HTERT RPE-1 (cell line): ENCODE results near the gene MDGA2.
"Not testable (repeated sequence)": the region's sequence is repeated elsewhere in the genome, so short reads cannot be mapped to it uniquely, and the experiment has no call there.

Experiments
- in situ Hi-C: fragments of 300-500 bp; cut with MboI; formaldehyde crosslinking; loops from 4 replicates; pipeline ENCODE4 v1.14.3; 2020; ENCODE audit warnings: low sequenced_read_pairs

The MDGA2 gene

DNA sequence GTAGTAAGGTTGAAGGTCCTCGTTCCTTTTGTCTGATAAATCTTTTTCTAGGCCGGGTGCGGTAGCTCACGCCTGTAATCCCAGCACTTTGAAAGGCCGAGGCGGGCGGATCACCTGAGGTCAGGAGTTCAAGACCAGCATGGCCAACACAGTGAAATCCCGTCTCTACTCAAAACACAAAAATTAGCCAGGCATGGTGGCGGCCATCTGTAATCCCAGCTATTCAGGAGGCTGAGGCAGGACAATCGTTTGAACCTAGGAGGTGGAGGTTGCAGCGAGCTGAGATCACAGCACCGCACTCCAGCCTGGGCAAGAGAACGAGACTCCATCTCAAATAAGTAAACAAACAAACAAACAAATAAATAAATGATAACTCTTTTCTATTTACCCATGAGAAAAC is 51.3 kb downstream of the MDGA2 start:
- in situ Hi-C loops, result not testable (repeated sequence)

DNA sequence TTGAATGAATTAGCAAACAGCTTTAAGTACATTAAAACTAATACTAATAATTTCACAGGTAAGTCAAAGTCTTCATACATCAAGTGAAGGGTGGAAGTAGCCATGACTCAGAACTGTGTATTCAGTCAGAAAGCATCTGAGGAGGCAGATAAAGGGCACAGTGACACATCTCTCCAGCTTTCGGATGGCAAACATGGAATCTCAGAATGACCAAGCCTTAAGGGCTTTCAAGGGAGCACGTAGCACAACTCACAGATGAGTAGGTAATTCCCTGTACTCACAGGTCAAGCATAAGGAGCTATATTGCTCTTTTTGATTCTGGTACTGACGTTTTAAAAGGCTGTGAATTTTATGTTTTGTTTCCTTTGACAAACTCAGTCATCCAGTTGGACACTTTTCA is 56.0 kb downstream of the MDGA2 start:
- in situ Hi-C loops, result no loop called here

DNA sequence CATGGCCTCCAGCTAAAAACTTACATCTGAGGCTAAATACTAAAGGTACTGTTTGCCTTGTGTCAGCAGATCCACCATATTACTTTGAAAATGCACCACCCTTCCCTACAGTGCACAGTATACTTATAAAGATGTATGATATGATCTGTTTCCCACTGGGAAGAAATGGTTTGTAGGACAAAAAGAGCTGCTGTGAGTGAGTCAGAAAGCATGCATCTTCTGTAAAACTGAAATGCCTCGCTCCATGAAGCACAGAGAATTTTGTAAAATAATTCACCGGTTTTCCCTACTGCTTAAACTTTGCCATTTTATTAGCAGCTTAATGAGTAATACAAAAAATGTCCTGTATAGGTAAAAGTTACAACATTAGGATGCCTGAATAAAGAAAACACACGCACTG is 68.8 kb downstream of the MDGA2 start:
- in situ Hi-C loops, result no loop called here

DNA sequence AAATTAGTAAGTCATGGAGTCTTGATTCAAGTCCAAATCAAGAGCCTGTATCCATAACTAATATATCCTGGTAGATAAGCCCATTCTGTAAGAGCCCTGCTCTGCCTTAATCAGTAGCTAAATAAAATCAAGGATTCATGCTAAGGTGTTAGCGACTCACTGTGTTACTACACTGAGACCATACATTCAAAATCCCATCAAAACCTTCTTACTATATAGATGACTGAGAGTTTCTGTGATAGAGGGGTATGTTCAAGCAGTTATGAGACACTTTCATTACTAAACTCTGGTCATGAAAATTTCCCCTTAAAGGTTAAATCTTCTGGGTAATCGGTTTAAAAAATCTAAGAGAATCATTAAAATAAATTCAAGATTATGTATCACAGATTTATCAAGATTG is 78.5 kb downstream of the MDGA2 start:
- in situ Hi-C loops, result no loop called here

DNA sequence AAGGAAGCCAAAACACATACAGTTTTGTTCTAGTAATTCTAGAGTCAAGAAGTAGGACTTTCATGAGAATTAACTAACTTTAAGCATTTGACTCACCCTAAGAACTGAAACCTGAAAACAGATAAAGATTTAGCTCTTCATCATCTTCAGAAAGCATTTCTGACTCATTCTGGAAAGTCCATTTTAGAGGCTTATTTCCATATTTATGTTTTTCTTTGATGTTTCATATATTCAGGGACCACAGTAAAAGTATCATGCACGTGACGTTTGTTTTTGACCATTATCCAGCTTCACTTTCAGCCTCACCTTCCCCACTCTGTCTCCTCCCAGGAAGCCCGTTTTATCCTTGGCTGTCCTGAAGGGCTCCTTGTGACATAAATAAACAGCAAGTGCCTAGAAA is 79.2 kb downstream of the MDGA2 start:
- in situ Hi-C loops, result no loop called here

DNA sequence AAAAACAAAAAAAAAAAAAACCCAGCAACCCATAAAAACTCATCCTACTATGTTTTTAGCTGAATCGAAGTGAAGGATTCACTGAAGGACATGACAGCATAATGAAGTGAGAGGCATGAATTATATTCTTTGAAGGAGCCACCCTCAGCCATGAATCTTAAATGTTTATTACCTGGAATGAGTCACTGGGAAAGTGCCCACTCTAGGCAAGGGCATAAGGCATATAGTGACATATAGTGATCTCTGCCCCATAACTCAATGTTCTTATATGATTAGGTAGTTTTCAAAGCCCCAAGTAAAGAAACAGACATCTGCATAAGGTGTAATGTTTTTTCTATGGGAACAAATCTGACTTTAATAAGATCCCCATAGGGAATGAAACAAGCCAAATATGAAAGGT is 79.9 kb downstream of the MDGA2 start:
- in situ Hi-C loops, result no loop called here

DNA sequence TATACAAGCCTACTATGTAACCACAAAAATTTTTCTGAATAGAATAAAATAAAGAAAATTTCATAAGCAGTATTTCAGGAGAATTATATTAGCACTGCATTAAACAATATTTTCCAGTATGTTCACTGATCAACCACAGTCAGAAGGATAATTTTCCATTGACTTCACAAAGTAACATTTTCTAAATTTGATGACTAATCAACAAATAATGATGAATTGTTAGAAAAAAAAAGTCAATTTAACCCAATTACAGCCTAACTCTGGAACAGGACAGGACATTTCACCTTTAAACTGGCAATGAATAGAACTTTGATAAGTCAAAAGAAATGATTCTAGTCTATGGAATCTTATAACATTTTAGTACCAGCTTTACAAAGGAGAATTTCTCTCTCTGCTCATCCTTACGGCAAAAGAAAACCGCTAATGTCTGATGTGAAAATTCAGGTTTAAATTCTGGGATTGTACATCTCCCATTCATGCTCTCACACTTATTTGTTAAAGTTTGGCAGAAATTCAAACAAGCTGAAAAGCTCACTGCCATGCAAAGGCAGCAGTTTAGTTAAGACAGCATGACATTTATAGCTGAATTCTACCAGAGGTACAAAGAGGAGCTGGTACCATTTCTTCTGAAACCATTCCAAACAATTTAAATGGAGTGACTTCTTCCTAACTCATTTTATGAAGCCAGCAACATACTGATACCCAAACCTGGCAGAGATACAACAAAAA is 84.5 kb downstream of the MDGA2 start:
- in situ Hi-C loops, result no loop called here

DNA sequence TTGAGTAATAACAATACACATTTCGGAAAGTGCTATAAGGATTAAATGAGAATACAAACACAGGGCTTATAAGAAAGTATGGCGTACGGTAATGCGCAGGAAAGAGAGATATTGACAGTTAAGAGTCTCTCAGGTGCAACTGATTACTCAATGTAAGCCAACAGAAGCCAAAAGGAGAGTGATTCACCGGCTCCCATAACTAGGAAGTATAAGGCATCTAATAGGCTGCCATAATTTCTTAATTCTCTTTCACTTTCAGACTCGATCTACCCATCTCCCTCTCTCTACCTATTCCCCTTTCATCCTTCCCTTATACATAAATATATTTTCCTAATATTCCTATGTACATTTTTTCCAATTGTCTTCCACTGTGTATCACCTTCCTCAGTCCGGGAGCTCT is 90.0 kb downstream of the MDGA2 start:
- in situ Hi-C loops, result no loop called here

DNA sequence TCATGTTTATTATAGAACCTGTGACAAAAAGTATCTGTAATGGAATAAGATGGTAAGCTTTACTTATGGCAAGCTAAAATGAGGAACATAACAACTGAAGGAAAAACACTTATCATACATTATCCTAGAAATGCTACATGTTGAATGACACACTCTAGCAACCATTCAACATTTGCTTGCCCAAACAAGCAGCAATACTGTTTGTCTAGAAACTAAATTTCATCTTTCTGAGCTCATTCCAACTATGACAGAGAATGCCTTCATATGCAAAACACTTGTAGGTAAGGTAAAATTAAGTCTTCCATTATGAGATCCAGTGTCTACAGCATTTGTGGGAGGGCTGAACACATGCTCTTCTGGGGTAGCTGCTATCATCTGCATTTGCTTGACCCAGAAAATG is 108.1 kb downstream of the MDGA2 start:
- in situ Hi-C loops, result no loop called here

DNA sequence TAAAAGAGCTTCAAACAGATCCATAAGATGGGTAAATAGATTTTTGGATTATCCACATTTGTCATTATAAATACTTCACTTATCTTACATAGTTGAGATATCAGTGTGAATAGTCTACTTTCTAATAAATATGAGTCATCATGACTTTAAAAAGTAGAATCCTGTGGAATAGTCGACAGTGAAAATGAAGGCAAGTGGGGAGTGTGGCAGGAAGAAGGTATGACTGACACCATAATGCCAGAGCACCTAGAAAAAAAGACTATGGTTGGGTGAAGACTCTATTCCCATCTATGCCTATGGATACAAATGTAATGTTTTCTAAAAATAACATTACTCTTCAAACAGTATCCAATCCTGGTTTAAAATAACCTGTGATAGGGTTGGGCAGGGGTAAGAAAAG is 117.5 kb downstream of the MDGA2 start:
- in situ Hi-C loops, result no loop called here

DNA sequence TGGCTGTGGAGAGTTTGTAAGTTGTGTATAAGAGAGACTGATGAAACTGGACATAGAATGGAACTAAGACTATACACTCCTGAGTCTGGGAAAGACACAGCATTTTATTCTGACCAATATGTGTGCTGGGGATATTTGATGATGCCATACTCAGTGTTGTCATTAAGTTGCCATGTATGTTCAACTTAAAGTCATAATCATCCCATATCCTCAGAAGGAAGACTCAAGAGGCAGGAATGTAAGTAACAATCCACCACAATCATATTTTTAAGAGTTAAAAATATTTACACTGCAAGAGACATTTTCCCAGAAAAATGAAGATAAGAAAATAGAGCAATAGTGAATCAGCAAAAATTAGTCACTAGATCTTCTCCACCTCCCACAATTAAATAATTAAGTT is 120.1 kb downstream of the MDGA2 start:
- in situ Hi-C loops, result no loop called here

DNA sequence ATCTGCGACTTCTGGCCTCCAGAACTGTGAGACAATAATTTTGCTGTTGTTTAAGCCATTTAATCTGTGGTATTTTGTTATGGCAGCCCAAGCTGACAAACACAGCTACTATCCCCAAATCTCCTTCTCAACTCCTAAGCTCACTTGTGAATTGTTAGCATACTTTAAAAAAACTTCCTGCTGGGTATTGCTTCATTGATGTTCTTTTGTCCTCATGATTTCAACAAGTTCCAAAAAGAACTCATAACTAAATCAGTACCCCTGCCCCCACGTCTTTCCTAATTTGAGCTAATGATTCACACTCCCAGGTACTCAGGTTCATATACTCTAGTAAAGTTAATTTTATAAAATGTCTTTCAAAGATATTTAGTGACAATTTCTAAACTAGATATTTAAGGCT is 125.5 kb downstream of the MDGA2 start:
- in situ Hi-C loops, result no loop called here

DNA sequence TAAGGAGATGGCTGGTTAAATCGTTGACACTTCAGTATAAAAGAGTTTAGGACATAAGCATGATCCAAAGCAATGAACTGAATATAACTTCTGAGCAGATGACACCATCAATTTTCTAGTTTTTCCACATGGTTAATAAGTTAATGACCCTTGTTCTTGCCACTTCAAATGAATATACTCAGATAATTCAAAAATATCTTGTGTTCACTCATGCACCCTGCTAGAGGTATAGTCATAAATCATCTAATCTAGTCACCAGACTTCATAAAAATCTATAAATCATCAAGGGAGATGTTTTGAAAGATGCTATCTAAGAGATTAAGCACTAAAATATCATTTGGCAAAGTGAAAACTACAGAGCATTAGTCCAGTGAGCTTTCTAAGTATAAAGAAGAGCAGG is 131.9 kb downstream of the MDGA2 start:
- in situ Hi-C loops, result no loop called here

DNA sequence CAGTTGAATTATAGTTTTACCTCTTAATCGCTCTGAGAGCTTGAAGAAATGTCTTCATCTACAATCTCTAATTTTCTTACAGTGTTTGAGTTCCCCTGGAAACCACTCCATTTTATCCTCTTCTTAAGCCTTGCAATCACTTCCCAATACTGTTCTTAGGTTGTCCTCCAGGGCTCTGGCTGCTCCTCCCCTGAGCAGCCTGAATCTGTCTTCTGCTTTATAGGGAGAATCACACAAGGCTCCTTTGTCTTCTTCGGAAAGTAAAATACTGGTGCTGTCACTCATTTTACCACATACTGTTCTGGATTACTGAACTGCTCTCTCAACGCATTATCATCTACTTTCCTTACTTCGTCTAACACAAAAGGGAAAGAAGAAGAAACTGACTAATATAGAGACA is 133.7 kb downstream of the MDGA2 start:
- in situ Hi-C loops, result no loop called here

DNA sequence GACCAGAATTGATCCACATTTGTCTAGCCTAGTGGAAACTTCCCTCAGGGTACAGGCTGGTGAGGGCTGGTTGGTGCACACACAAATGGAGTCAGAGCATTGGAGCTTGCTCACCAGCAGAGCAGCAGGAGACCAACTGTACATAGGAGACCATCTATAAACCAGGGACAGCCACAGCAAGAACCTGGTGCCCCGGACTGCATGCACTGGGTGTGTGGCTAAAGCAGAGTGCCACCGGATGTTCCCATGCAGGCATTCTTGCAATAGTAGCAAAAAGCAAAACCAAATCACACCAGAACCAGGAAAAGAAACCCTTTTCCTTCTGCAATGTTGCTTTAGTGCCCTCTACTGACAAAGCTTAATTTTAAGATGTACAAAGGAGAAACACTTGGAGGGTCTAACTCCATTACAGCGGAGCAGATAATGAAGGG is 136.4 kb downstream of the MDGA2 start:
- in situ Hi-C loops, result no loop called here

DNA sequence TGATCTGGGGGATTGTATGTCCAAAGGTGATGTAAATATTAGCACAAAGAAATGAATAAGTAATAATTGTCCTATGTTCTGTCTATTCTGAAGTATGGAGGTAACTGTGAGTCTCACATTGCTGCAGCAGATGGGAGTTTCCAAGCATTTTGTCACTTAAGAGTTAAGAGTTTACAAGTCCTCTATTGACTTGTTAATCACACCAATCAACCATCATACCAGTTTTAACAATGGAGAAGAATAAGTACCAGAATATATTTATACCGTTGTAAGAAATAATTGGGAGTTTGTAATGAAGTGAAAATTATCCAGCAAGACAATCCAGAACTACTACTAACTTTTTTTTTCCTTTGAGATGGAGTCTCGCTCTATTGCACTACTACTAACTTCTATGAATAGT is 139.1 kb downstream of the MDGA2 start:
- in situ Hi-C loops, result no loop called here

DNA sequence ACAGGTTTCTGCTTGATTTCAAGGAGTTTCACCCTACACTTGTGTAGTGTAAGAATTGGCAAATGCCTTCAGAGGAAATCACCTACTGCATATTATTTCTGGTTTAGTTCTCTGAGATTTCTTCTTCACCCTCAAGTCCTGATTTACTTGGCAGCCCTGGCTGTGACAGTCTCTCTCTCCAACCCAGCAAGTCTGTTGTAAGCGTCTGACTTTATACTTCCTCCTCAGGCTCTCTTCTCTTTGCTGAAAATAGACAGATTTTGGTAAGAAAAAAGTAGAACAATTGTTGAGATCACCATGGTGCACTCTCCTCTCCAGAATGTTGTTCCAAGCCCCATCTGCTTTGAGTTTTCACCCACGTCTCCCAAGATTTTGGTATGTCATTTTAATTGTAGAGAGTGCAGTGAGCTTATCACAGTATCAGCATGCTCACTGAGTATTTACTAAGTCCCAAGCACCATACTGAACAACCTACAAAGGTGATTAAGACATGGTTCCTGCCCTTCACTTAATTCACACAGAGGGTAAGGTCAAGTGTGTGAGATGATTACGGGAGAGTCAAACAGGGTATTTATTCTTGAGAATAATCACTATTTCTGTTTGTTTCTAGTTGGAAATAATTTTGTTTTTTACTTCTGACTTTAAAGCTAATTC is 148.7 kb downstream of the MDGA2 start:
- in situ Hi-C loops, result no loop called here

DNA sequence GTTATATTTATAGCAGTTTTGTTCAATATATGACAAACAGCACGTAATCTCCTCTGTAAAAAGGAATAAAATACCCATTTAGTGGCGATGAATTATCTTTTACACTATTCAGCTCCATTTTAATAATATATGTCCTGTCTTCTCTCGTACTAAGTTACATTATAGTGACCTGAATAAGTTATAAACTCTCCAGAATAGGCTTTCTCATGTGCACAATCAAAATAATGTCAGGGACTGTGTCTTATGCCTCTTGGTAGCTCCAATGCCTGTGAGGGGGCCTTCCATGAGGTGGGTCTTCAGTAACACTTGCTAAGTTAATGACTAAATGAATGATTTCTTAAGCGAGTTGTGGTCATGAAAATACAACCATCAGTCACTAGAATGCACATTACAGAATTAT is 150.9 kb downstream of the MDGA2 start:
- in situ Hi-C loops, result no loop called here

DNA sequence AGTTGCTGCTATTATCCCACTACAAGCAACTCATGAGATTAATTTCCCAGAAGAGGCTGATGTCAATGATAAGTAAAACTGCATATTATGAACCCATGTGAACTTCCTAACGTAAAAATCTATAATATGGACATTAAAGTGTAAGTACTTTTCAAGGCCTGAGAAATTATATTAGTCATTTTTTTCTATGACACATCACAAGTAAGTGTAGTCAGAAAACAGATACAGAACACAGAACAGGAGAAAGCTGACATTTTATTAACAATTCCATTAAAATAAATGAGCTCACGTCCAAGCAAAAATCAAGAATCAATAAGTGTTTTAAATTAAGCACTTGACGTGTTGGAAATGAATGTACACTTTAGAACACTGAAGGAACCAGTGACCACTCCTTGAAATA is 155.0 kb downstream of the MDGA2 start:
- in situ Hi-C loops, result no loop called here

DNA sequence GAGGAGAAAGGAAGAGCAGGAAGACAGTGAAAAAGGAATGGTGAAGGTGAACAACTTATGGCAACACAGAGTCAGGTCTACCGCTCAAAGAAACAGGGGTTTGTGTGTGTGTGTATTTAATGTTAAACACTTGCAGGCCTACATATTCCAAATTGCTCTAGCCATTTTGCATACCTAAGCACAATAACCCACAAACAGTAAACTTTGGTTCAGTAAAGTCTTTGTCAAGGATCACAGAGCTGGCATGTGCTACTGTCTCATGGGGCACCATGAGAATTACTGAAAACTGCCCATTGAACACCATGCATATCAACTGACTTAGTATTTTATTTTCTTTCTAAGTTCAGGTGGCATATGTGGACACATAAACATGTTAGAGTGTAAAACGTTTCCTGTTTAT is 163.6 kb downstream of the MDGA2 start:
- in situ Hi-C loops, result no loop called here

DNA sequence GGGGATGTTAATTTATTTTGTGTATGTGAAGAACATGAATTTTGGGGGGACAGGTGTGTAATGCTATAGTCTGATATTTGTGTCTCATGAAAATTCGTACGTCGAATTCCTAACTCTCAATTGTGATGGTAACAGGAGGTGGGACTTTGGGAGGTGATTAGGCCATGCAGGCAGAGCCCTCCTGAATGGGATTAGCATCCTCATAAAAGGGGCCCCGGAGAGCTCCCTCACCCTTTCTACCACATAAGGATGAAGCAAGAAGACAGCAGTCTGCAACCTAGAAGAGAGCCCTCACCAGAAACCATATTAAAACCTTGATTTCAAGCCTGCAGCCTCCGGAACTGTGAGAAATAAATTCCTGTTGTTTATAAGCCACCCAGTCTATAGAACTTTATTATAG is 165.4 kb downstream of the MDGA2 start:
- in situ Hi-C loops, result no loop called here

DNA sequence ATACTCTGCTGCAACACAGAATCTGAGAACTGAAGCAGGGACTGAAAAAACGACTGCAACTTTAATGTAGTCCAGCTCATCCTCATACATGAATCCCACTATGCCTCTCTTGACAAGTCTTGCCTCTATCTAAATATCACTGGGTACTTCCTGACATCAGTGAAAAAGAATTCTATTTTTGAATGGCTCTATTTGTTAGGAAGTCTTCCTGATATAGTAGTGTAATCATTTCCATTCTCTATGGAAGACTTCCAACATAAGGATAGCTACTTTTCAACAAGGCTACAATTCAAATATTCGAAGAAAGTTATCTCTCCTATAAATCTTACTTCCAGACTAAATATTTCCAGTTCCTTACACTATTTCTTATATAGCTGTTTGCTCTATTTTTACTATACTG is 167.5 kb downstream of the MDGA2 start:
- in situ Hi-C loops, result no loop called here

DNA sequence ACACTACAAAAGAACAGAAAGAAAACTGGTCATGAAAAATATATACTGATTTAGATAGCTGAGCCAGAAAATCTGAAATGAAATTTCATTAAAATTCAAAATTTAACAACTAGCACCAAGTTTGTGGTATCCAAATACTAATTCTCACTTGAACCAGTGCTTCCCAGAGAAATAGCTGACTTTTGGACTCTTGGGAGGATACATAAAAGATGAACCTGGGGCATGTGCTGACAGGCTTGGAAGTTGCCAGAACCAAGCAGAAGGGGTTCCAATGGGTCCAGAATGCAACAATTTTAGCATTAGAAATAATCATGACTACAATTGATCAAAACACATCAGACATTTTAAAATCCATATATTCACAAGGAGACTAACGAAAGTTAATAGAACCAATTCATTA is 175.0 kb downstream of the MDGA2 start:
- in situ Hi-C loops, result no loop called here
